Activated CD4-positive, alpha-beta T cell treated with anti-CD3 and anti-CD28 coated beads for 1 hour (primary cell): ENCODE results near the gene GALR2.
"Not testable (repeated sequence)": the region's sequence is repeated elsewhere in the genome, so short reads cannot be mapped to it uniquely, and the experiment has no call there.

Experiments
- DNase-seq: peaks from one replicate; pipeline ENCODE4 v3.0.0-alpha.2; 2020

Gene GALR2, protein sequence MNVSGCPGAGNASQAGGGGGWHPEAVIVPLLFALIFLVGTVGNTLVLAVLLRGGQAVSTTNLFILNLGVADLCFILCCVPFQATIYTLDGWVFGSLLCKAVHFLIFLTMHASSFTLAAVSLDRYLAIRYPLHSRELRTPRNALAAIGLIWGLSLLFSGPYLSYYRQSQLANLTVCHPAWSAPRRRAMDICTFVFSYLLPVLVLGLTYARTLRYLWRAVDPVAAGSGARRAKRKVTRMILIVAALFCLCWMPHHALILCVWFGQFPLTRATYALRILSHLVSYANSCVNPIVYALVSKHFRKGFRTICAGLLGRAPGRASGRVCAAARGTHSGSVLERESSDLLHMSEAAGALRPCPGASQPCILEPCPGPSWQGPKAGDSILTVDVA

DNA sequence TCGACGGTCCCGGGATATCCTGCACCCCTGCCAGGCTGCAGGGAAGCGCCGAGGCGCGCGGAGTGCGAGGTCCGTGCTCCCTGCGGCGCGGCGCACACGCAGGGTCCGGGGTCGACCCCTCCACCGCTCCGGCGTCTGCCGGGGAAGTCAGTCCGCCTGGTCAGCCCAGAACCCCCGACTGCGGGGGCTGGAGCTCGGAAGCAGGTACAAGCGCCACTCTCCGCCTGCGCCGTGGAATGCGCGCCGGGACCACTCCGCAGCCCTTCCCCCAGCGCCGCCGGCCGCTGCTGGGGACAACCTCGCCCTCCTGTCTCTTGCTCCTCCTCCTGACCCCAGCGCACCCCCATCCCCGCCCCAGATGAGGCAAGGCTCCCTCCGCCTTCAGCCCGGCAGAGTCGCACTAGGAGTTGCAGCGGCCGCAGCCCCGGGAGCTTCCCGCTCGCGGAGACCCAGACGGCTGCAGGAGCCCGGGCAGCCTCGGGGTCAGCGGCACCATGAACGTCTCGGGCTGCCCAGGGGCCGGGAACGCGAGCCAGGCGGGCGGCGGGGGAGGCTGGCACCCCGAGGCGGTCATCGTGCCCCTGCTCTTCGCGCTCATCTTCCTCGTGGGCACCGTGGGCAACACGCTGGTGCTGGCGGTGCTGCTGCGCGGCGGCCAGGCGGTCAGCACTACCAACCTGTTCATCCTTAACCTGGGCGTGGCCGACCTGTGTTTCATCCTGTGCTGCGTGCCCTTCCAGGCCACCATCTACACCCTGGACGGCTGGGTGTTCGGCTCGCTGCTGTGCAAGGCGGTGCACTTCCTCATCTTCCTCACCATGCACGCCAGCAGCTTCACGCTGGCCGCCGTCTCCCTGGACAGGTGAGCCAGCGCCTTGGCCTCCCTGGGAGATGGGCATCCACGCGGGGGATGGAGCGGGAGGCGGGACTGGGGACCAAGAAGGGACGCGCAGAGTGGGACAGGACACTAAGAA lies at the start of gene GALR2:
TSS of gene GALR2 (plus strand) at position 392 of the 974 bp plus-strand sequence. CDS start at position 495, 103 bp downstream.
- no peak for DNase-seq

DNA sequence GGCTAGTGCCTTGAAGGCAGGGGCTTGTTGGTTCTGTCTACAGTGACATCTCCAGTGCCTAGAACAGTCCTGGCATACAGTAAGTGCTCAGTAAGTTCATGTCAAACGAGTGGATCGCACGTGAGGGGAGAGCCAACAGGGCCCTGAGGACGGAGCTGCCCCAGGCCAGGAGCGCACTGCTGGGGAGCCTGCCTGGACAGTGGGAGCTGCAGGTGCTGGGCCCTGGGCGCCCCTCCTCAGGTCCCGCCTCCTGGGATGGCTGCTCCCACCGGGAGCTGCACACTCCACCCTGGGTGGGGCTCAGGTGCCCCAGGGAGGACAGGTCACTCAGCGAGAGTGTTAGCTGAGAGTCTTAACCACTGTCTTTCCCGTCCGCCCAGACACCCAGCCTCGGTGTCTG lies 49.3 kb upstream of the GALR2 start:
- DNase-seq, result no peak

DNA sequence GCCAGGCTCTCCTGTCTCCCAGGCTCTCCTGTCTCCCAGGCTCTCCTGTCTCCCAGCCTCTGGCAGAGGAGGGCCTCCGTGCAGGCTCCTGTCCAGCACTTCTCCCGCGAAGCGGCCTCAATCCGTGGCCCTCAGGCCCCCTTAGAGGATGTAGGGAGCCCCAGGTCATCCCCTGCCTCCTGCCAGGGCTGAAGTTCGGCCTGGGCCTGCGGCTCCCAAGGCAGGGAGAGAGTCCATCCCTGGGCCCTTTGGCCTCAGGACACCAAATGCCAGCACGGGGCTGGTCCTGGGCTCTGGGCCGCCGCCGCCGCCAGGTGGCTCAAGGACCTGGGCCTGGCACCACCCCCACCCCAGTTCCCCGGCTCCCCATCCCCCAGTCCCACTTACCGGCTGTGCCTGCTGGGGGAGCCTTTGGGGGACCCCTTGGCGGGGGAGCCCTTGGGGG lies 47.8 kb upstream of the GALR2 start:
- DNase-seq, result no peak

DNA sequence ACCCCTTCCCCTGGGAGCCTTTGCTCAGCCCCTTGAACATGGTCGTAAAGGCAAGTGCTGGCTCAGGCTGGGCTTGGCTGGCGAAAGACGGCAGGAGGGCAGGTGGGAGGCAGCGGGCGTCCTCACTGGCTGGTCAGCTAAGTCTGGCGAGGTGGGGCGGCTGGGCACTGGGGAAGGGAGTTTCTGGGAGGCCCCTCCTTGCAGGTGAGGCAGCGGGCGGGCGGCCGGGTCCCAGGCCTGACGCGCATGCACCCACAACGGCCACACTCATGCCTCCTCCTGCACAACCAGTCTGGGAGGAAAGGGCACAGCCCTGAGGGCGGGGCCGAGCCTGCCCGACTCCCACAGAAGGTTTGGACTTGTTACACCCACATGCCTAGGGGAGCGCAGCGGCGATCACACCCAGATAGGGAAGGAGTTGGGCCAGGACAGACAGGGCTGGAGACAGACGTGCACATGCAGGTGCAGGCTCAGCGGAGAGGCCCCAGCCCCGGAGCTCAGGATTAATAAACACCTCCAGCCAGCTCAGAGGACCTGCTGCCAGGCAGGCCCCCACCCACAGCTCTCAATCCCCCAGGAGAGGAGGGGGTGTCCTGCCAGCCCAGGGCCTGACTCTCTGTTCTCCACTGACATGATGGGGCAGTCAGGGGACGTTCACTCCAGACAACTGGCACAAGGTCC lies 47.3 kb upstream of the GALR2 start, which contains the start of gene EVPL:
TSS of gene EVPL (minus strand) at position 148 of the 681 bp plus-strand sequence. CDS start at position 40, 108 bp downstream.
- DNase-seq, result no peak

DNA sequence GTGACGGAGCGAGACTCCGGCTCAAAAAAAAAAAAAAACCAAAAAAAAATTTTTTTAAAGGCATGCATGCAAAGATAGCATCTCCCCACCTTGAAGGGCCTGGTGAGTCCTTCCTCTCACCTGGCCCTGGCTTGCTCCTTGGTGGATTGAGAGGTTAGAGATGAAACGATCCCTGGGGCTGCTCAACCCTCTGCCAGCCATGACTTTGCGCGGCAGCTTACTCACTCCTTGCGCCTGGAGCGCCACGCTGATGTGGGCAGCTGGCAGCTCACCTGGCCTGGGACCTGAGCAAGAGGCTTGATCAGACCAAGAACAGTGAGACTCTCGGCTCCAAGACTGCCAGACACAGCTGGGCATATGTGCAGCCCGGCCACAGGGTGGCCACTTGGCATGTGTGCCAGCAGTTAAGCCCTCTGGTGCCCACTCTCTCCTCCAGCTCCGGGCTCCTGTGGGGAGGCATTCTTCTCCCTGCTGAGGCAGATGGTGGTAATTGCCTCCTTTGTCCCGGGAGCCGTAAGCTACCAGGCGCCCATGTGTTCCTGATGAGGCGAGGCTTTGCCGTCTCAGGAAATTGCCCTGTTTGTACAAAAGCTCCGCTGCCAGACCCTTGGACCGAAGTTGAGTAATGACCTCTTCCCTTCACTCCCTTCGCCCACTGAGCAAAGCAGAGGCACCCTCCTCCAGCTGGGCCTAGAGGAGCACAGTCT lies 42.4 kb upstream of the GALR2 start:
- DNase-seq, result no peak

DNA sequence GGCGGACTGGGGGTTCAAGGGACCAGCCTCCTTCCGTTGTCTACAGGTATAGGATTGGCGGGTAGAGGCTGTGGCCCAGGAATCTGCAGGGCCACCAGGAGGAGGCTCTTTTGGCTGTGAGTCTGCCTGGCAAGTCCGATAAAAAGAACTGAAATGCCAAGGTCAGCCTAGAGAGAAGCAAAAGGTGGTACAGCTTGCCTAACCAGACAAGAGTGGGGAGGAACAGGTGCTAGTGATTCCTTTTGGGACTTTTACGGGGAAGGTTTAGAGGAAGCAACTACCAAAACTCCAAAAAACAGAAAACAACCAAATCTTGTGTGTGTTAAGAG lies 41.8 kb upstream of the GALR2 start:
- DNase-seq, result no peak

DNA sequence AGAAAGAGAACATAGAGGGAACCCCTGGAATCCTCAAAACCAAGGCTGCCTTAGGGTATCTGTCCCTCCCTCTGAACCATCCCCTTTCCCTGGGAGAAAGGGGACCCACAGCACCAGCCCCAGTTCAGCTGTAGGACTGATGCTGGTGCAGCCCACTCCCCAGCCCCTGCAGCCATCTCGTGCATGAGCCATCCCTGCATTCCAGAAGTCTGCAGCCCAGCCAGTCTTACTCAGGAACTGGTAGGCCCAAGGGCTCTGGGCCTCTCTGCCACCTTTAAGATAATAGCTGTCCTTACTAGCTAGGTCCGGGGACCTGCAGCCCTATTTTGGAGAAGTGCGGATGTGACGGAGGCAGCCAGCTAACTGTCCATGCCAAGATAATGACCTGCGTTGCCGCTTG lies 41.4 kb upstream of the GALR2 start:
- no peak for DNase-seq

DNA sequence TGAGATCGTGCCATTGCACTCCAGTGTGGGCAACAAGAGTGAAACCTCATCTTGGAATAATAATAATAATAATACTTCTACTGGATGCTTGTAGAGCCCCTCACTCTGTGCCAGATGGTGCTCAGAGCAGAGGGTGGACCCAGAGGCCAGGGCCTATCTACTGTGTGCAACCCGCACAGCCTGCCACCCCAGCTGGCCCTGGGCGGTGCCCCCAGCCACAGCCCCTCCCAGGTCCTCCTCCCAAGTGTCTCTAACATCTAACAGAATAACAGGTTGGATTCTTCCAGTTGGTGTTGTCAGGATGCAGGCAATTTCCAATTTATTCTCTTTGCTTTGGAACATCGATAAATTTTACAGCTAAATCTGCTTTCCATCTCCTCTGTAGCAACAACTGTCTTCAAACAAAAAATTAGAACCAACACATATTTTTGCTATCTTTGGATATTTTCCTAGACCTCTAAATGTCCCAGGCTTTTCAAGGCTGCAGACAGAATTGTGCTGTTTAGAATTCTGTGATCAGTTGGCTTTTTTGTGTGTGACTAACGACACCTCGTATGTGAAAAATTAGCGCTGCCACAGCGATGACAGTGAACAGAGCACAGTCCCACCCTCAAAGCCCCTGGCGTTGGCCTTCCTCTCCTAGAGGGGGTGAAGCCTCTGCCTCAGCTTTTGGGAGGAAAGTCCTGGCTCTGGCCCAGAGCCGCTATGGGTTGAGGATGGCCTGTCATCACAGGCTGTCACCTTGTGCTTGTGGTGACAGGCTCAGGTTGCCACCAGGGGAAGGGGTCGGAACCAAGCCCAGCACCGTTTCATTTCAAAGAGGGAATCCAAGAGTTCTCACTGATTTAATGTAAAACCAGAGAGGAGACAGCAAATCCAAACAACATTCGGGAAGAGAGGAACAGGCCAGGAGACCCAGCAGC lies 39.9 kb upstream of the GALR2 start:
- DNase-seq, result no peak

DNA sequence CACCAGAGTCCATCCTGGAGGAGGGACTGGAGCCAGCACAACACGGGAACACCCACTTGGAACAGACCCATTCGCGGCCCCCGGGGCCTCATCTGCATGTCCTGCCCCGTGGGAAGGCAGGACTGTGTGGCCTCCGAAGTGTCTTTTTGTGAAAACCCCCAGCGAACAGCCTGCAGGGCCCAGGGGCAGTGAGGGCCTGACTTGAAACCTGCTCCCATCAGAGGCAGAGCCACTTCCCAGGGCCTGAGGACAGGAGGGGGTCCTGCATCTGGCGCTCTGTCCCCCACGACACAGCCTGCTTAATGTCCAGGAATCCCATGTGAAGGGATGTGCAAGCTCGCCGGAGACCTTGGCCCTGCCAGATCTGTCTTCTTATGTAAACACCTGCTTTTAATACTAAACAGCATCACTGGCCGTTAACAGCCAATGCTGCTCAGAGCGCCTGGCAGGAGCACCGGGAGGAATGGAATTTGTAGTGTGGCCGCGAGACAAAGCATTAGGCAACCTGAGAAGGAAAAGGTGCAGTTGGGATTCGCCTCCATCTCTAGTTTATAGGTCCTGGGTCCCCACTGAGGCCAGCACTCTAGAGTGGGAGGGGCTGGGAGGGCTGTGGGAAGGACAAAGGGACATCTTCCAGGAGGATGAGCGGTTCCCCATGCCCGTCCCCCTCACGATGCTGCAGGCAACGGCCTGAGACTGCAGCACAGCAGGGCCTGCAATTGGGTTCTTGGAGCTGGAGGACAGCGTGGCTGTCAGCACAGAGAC lies 37.9 kb upstream of the GALR2 start:
- DNase-seq, result no peak

DNA sequence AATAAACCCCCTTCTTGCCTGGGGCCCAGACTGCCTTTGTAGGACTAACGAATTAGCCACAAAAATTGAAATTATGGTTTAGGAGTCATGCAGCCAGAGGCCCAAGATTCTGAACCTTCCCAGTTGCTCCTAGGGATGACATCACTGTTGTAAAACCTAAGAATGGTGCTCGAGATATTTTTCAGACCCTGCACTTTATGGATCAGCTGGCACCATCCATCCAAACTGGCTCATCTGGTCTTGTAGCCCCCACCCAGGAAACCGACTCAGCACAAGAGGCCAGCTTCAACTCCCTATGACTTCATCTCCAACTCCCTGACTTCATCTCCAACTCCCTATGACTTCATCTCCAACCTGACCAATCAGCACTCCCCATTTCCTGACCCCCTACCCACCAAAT lies 36.5 kb upstream of the GALR2 start:
- DNase-seq, result no peak

DNA sequence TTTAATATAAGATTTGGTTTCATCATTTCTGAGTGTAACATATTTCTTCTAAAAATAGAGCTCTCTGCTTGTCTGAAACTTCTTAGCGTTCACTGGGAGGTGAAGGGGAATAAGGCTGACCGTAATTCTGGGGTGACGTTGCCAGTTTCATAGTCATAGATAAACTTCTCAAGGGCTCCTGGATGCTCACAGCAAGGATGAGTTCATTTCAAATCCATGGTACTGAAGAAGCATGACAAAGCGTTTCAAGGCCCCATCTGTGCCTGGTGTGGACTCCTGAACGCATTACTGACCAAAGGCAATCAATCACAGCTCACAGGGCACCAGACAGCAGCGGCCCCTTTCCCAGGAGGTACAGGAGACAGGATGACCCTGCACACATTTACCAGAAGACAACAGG lies 35.5 kb upstream of the GALR2 start:
- DNase-seq, result no peak

DNA sequence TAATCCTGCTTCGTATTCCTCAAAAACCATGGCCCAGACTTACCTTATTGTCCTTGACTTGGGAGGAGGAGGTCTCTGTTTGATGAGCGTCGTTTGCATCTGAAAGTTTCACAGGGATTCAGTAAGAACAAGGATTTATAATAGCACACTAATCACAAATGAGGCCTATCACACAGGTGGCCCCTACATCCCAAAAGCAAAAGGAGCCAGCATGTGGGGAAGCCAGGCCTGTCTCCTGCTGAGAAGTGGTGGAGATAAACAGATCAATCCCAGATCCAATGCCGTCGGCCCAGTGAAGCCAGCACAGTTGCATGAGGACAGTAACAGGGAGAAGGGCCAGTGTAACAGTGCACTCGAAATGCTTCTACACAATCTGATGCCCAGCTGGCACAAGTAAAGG lies 34.2 kb upstream of the GALR2 start:
- DNase-seq, result no peak

DNA sequence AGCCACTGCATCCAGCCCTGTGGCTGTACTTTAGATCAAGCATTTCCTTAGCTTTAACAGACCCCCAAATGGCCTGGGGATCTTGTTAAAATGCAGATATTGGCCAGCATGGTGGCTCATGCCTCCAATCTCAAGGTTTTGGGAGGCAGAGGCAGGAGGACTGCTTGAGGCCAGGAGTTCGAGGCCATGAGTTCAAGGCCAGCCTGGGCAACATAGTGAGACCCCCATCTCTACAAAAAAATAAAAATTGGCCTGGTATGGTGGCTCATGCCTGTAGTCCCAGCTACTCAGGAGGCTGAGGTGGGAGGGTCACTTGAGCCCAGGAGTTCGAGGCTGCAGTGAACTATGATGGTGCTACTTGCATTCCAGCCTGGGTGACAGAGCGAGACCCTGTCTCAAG lies 31.7 kb upstream of the GALR2 start:
- DNase-seq, result not testable (repeated sequence)

DNA sequence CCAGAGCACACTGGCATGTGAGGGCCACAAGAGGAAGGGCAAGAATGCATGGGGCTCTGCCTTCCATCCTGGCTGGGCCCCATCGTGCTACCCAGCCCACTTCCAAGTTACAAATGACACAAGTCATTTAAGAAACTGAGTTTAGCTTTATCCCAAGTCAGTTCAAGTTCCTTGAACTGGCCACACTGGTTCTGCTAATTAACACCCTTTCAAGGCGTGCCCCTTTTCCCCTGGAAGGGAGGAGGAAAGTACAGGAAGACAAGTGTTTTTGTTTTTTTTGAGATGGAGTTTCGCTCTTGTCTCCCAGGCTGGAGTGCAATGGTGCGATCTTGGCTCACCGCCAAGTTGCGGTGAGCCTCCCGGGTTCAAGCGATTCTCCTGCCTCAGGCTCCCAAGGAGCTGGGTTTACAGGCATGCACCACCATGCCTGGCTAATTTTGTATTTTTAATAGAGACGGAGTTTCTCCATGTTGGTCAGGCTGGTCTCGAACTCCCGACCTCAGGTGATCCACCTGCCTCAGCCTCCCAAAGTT lies 30.0 kb upstream of the GALR2 start:
- DNase-seq, result not testable (repeated sequence)

DNA sequence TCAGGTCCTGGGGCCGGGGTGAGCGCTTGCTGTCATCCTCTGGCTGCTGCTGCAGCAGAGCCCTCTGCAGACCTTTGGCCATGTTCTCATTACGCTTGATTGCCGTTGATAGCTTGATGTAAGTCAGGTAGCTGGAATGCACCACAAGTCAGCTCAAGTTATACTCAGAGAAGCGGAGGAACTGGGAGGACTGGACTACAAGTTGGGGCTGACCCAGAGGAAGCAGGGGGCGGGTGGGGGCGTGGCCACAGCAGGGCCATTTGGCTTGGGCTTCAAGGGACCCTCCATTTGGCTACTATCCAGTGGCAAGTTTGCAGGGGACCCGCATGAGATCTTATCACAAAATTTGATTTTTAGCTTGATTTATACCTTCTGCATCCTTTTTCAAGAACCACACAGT lies 28.5 kb upstream of the GALR2 start:
- no peak for DNase-seq

DNA sequence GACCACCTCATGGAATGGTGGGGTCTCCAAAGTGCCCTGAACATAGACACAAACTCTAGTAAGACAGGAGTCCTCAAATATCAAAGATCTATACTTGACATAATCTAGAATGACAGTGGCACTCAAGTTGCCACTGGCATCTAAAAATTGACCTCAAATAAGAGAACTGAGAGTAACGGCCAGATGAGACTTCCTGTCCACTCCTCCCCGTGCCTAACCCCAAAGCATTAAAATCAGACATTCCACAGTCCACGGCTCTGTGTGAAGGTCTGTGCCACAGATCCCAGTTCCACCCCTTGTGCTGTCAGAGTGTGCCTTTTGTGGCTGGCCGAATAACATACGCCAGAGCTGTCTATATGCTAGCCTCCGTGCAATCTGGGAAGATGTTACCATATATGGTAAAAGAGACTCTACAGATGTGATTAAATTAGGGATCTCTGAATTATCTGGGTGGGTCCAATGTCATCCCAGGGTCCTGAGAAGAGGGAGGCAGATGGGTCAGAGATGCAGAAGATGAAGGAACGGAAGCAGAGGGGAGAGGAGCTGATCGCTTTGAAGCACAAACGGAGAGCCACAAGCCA lies 26.5 kb upstream of the GALR2 start:
- no peak for DNase-seq

DNA sequence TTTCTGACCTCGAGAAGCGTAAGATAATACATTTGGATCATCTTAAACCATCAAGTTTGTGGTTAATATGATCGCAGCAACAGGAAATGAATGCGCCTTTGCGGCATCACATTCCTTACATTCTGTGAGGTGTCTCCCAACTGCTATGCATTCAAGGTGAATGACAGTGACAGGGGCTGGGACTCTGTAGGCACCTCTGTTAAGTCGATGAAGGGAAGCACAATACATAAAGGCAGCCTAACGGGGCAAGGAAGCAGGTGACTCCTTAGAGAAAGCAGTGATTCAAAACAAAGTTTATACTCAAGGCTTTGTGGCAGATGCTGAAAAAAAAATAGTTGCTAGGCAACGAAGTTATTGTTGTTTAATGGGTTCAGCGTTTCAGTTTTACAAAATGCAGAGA lies 25.9 kb upstream of the GALR2 start:
- DNase-seq, result no peak

DNA sequence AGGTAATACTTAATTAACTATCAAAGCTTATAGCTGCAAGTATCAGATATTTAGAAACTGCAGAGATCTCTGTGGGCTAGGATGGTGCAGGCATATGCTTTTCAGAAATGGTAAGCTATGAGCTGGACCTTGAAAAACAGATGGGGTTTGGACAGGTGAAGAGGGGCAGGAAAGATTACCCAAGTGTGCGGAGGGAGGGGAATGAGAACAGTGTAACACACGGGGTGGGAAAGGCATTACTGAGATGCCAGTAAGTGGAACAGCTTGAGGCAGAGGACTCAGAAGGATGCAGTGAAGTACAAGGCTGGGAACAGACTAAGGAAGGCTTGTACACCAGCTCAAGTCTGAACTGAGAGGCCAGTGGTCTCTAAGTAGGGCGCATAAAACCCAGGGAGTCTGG lies 25.3 kb upstream of the GALR2 start:
- DNase-seq, result no peak

DNA sequence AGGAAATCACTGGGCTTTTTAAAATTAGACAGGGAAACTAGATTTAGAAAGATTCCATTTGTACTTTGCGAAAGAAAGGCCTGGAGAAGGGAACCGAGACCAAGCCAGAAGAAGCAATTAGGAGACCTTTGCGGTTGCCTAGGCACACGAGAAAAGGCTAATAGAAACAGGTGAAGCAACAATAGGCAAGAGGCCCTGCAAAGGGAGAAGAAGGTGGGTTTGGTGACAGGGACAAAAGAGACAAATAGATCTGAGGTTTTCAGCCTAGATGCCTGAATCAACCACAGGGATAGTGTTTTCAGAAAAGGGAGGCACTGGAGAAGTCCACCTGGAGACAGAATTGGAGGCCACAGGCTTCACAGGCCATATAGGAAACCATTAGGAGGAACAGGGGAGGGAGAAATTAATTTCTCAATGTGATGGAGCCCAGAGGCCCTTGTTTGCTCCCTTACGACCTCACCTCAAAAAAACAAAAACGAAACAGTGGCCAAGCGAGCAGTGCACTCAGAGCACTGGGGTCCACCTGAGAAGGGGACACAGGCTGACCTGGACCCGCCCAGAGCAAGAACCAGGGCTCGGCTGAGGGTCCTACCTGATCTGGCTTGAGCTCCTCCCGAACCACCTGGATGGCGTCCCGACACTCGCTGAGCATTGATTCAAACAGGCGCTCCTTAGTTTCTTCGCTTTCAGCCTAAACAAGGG lies 24.6 kb upstream of the GALR2 start:
- no peak for DNase-seq
